ENCODE data around the gene AGAP3. TPM values are rescaled to one million over a fixed set of nuclear protein-coding genes. Genes with fewer than 3 reads are reported as not detected.

Gene AGAP3
- total RNA-seq, 1 experiment from 2014 or later = 115 TPM

- Histone ChIP-seq H3K9me3 (ENCODE audit: low read depth, low read length, poor library complexity, severe bottlenecking) (no peaks in the 10 kb centered on the region), H3K27ac (ENCODE audit: low read depth, low read length, poor library complexity, severe bottlenecking) (no peak overlapping the region), H3K4me1 (ENCODE audit: insufficient read depth, low read length, poor library complexity, severe bottlenecking) (peaks cover 12% of the 10 kb centered on the region), H3K4me3 (ENCODE audit: low read depth, low read length, poor library complexity, severe bottlenecking) (no peak overlapping the region), H3K27me3 (replicated peaks; ENCODE audit: insufficient read depth, low read depth, low read length, poor library complexity) (no peaks in the 10 kb centered on the region), H3K36me3 (ENCODE audit: insufficient read depth, low read length, poor library complexity, severe bottlenecking) (peaks cover 18% of the 10 kb centered on the region)
- TF ChIP-seq, protein P1, sequence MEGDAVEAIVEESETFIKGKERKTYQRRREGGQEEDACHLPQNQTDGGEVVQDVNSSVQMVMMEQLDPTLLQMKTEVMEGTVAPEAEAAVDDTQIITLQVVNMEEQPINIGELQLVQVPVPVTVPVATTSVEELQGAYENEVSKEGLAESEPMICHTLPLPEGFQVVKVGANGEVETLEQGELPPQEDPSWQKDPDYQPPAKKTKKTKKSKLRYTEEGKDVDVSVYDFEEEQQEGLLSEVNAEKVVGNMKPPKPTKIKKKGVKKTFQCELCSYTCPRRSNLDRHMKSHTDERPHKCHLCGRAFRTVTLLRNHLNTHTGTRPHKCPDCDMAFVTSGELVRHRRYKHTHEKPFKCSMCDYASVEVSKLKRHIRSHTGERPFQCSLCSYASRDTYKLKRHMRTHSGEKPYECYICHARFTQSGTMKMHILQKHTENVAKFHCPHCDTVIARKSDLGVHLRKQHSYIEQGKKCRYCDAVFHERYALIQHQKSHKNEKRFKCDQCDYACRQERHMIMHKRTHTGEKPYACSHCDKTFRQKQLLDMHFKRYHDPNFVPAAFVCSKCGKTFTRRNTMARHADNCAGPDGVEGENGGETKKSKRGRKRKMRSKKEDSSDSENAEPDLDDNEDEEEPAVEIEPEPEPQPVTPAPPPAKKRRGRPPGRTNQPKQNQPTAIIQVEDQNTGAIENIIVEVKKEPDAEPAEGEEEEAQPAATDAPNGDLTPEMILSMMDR (conservative IDR thresholded peaks at IDR 0.05; ENCODE audit: low read depth, low read length) = no peak
- TF ChIP-seq EZH2 (IDR thresholded peaks at IDR 0.05; ENCODE audit: borderline replicate concordance, low read depth, low read length, poor library complexity, severe bottlenecking) = no peak
- ChIA-PET POLR2A (ENCODE audit: low non-redundant PET) (interaction anchor here (0.6 kb wide), 1 partner anchor 73 kb away, joined by 4 read pairs; no protein-coding TSS in a partner anchor), CTCF (no interaction called here)
- intact Hi-C loops (cut with micrococcal nuclease; ENCODE audit: unreplicated experiment) = no loop called here
- BruUV-seq (replicated peaks) = no TSS peak
- no peak for DNase-seq (ENCODE audit: low spot score)
These were observed 5.7 kb downstream of the AGAP3 start for GRCh38 chr7:151091988-151092387.

DNA sequence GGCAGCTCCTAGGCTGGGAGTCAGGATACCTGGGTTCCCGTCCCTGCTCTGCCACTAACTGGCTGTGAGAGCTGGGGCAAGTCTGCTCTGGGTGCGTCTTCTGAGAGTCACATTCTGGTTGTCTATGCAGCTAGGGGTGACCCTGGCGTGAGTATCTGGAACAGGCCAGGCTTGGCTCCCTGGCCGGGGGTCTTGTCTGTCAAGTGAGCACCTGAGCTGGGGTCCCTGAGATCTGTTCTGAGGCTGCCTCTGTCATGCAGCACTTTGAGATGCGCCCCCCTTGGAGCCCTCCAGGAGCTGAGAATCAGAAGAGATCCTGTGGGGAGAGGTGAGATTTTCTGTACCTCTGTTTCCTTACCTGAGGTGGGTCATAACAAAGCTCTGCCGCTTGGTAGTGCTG lies 7.5 kb downstream of the AGAP3 start:
- ChIA-PET CTCF (no interaction called here), POLR2A (ENCODE audit: low non-redundant PET) (no interaction called here)
- BruUV-seq (replicated peaks) = no TSS peak
- H3K4me3 ChIP-seq (ENCODE audit: low read depth, low read length, poor library complexity, severe bottlenecking) = no peak overlapping the region
- no peaks in the 10 kb centered on the region for H3K27me3 ChIP-seq (replicated peaks; ENCODE audit: insufficient read depth, low read depth, low read length, poor library complexity)
- TF ChIP-seq, protein P1 (conservative IDR thresholded peaks at IDR 0.05; ENCODE audit: low read depth, low read length) = no peak
- TF ChIP-seq EZH2 (IDR thresholded peaks at IDR 0.05; ENCODE audit: borderline replicate concordance, low read depth, low read length, poor library complexity, severe bottlenecking) = no peak
- H3K27ac ChIP-seq (ENCODE audit: low read depth, low read length, poor library complexity, severe bottlenecking) = no peak overlapping the region
- H3K4me1 ChIP-seq (ENCODE audit: insufficient read depth, low read length, poor library complexity, severe bottlenecking) = peaks cover 4% of the 10 kb centered on the region
- H3K9me3 ChIP-seq (ENCODE audit: low read depth, low read length, poor library complexity, severe bottlenecking) = no peaks in the 10 kb centered on the region
- no peak for DNase-seq (ENCODE audit: low spot score)
- intact Hi-C loops (cut with micrococcal nuclease; ENCODE audit: unreplicated experiment) = no loop called here
- peaks cover 14% of the 10 kb centered on the region for H3K36me3 ChIP-seq (ENCODE audit: insufficient read depth, low read length, poor library complexity, severe bottlenecking)

- TF ChIP-seq, protein P1 (conservative IDR thresholded peaks at IDR 0.05; ENCODE audit: low read depth, low read length) = no peak
- no peak for TF ChIP-seq EZH2 (IDR thresholded peaks at IDR 0.05; ENCODE audit: borderline replicate concordance, low read depth, low read length, poor library complexity, severe bottlenecking)
- Histone ChIP-seq H3K4me3 (ENCODE audit: low read depth, low read length, poor library complexity, severe bottlenecking) (no peak overlapping the region), H3K27me3 (replicated peaks; ENCODE audit: insufficient read depth, low read depth, low read length, poor library complexity) (no peaks in the 10 kb centered on the region), H3K36me3 (ENCODE audit: insufficient read depth, low read length, poor library complexity, severe bottlenecking) (peaks cover 5% of the 10 kb centered on the region), H3K9me3 (ENCODE audit: low read depth, low read length, poor library complexity, severe bottlenecking) (no peaks in the 10 kb centered on the region), H3K27ac (ENCODE audit: low read depth, low read length, poor library complexity, severe bottlenecking) (no peak overlapping the region), H3K4me1 (ENCODE audit: insufficient read depth, low read length, poor library complexity, severe bottlenecking) (no peaks in the 10 kb centered on the region)
- intact Hi-C loops (cut with micrococcal nuclease; ENCODE audit: unreplicated experiment) = no loop called here
- BruUV-seq (replicated peaks) = no TSS peak
- ChIA-PET CTCF (interaction anchor here (0.5 to 0.6 kb wide), 2 partner anchors 19 to 31 kb away, joined by 4 to 5 read pairs; no protein-coding TSS in a partner anchor), POLR2A (ENCODE audit: low non-redundant PET) (interaction anchor here (0.6 kb wide), 1 partner anchor 660 kb away, joined by 5 read pairs; no protein-coding TSS in a partner anchor)
- no peak for DNase-seq (ENCODE audit: low spot score)
These were observed 8.4 kb downstream of the AGAP3 start for GRCh38 chr7:151094675-151095074.
